ENCODE results near the gene STK32C.

The STK32C gene

GRCh38 chr10:132186488-132187429 is 121.0 kb downstream of the STK32C start, which contains the start of gene DPYSL4:
Gene DPYSL4, plus strand, starts transcription at chr10:132186948. Its CDS starts 116 bp downstream, at chr10:132187064.
- DNase-seq, result peak; percentile 60
- H3K9me3 Mint-ChIP-seq, result no peaks in the 10 kb centered on the region
- no peak within 1 kb of the TSS for H3K27ac Mint-ChIP-seq
- H3K36me3 Mint-ChIP-seq (ENCODE audit: low read depth), result peaks cover 22% of the 10 kb centered on the region
- TF ChIP-seq, protein P1, sequence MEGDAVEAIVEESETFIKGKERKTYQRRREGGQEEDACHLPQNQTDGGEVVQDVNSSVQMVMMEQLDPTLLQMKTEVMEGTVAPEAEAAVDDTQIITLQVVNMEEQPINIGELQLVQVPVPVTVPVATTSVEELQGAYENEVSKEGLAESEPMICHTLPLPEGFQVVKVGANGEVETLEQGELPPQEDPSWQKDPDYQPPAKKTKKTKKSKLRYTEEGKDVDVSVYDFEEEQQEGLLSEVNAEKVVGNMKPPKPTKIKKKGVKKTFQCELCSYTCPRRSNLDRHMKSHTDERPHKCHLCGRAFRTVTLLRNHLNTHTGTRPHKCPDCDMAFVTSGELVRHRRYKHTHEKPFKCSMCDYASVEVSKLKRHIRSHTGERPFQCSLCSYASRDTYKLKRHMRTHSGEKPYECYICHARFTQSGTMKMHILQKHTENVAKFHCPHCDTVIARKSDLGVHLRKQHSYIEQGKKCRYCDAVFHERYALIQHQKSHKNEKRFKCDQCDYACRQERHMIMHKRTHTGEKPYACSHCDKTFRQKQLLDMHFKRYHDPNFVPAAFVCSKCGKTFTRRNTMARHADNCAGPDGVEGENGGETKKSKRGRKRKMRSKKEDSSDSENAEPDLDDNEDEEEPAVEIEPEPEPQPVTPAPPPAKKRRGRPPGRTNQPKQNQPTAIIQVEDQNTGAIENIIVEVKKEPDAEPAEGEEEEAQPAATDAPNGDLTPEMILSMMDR (IDR thresholded peaks at IDR 0.05), result no peak
- H3K27me3 Mint-ChIP-seq (ENCODE audit: low read depth, poor library complexity), result peaks cover 78% of the 10 kb centered on the region
- peaks cover 21% of the 10 kb centered on the region for H3K4me1 Mint-ChIP-seq
- H3K4me3 Mint-ChIP-seq, result peak within 1 kb of the TSS; percentile 82

DNA sequence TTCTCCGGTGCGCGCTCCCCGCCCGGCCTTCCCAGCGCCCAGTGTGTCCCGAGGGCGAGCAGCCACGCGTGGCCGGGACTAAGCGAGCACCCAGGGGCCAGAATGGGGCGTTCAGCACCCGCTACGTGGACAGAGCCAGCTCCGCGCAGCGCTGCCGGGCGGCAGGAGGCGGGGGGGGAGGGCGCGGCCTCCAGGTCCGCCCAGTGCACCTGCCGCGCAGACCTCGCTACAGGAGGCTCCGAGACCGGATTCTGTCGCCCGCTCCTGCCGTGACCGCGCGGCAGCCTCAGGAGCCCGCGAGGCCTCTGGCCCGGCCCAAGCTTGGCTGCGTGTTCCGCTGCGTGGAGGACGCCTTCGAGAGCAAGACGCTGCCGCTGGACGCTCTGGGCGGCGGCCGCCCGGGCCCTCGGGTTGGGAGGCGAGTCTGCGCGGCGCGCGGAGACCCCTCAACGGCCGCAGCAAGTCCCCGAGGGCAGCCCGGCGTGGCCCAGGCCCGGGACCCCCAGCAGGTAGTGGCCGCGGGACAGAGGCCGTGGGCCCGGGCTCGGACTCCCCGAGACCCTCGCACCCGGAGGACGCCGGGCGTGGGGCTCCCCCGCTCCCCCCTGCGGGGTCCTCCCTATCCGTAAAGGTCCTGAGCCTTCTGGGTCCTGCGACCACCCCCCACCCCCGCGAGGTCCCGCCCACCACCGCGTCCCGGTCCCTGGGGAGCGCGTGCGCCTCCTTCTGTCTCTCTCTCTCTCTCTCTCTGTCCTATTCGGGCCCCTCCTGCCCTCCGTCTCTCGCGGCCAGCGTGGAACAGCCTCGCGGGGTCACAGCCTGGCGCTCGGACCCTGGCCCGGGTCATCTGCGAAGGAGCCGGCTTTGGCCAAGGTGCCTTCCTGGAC is 121.9 kb downstream of the STK32C start:
- peak; percentile 79 for DNase-seq
- Mint-ChIP-seq H3K36me3 (ENCODE audit: low read depth) (peaks cover 16% of the 10 kb centered on the region), H3K9me3 (no peaks in the 10 kb centered on the region), H3K27ac (no peak overlapping the region), H3K4me1 (peaks cover 21% of the 10 kb centered on the region), H3K27me3 (ENCODE audit: low read depth, poor library complexity) (peaks cover 87% of the 10 kb centered on the region), H3K4me3 (no peak overlapping the region)
- TF ChIP-seq, protein P1 (IDR thresholded peaks at IDR 0.05), result no peak

- Mint-ChIP-seq H3K4me3 (peak overlapping the region; percentile 45), H3K27me3 (ENCODE audit: low read depth, poor library complexity) (peaks cover 84% of the 10 kb centered on the region), H3K4me1 (peaks cover 21% of the 10 kb centered on the region), H3K27ac (no peak overlapping the region), H3K36me3 (ENCODE audit: low read depth) (peaks cover 8% of the 10 kb centered on the region), H3K9me3 (no peaks in the 10 kb centered on the region)
- no peak for DNase-seq
- TF ChIP-seq, protein P1 (IDR thresholded peaks at IDR 0.05), result no peak
Observed at GRCh38 chr10:132184816-132185593, 122.7 kb downstream of the STK32C start.

DNA sequence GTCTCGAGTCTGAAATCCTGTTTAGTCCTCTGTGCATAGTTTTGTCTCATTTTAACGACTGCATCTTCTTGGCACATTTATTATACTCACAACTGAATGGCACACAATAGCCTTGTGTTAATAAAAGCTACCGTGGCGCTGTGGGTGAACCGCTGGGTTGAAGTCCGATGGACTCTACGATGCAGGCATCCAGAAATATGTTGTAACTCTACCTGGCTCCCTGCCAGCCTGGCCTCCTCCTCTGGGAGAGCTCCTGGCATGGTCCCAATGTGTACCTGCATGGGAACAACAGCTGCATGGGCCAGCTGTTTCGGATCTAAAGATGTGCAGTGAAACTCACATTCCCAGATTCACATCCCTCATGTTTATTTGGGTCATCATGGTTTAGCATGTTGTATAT is 124.7 kb downstream of the STK32C start:
- Mint-ChIP-seq H3K4me1 (peaks cover 4% of the 10 kb centered on the region), H3K9me3 (no peaks in the 10 kb centered on the region), H3K27ac (no peak overlapping the region), H3K27me3 (ENCODE audit: low read depth, poor library complexity) (peaks cover 84% of the 10 kb centered on the region), H3K4me3 (no peak overlapping the region), H3K36me3 (ENCODE audit: low read depth) (no peaks in the 10 kb centered on the region)
- TF ChIP-seq, protein P1 (IDR thresholded peaks at IDR 0.05), result no peak
- no peak for DNase-seq

GRCh38 chr10:132182591-132182990 is 125.2 kb downstream of the STK32C start:
- Mint-ChIP-seq H3K4me1 (no peaks in the 10 kb centered on the region), H3K36me3 (ENCODE audit: low read depth) (no peaks in the 10 kb centered on the region), H3K27me3 (ENCODE audit: low read depth, poor library complexity) (peaks cover 84% of the 10 kb centered on the region), H3K4me3 (no peak overlapping the region), H3K9me3 (no peaks in the 10 kb centered on the region), H3K27ac (no peak overlapping the region)
- TF ChIP-seq, protein P1 (IDR thresholded peaks at IDR 0.05), result no peak
- no peak for DNase-seq

Measured in nephron progenitor cell (in vitro differentiated cells).